ENCODE measurements around the gene GYS2.
"Not testable (repeated sequence)": the region's sequence is repeated elsewhere in the genome, so short reads cannot be mapped to it uniquely, and the experiment has no call there.

GYS2 gene

DNA sequence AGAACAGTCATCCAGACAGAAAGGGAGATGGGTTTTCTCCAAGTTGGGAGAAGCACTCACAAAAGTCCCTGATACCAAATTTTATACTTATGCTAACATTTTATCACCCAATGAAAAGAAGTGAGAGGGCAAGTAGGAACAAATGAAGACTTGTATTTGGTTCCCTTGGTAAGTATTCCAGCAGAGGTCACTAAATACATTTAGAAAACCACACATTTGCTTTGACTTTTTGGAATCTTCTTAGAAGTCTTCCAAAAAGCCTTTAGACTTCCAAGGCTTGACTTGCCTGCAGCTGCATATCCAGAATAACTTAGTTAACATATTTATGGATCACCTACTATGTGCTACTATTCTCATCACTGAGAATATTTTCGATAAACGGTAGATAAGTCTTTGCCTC is 3.1 kb upstream of the GYS2 start:
- peak; percentile 7 for DNase-seq (ENCODE audit: low read depth)
- H3K4me3 ChIP-seq (ENCODE audit: control insufficient read depth, low read depth, low read length): no peak overlapping the region
- TF ChIP-seq, protein P1, sequence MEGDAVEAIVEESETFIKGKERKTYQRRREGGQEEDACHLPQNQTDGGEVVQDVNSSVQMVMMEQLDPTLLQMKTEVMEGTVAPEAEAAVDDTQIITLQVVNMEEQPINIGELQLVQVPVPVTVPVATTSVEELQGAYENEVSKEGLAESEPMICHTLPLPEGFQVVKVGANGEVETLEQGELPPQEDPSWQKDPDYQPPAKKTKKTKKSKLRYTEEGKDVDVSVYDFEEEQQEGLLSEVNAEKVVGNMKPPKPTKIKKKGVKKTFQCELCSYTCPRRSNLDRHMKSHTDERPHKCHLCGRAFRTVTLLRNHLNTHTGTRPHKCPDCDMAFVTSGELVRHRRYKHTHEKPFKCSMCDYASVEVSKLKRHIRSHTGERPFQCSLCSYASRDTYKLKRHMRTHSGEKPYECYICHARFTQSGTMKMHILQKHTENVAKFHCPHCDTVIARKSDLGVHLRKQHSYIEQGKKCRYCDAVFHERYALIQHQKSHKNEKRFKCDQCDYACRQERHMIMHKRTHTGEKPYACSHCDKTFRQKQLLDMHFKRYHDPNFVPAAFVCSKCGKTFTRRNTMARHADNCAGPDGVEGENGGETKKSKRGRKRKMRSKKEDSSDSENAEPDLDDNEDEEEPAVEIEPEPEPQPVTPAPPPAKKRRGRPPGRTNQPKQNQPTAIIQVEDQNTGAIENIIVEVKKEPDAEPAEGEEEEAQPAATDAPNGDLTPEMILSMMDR (IDR thresholded peaks at IDR 0.05; ENCODE audit: control insufficient read depth, insufficient read depth, low read depth, low read length, missing control alignments): peak; percentile 28

DNA sequence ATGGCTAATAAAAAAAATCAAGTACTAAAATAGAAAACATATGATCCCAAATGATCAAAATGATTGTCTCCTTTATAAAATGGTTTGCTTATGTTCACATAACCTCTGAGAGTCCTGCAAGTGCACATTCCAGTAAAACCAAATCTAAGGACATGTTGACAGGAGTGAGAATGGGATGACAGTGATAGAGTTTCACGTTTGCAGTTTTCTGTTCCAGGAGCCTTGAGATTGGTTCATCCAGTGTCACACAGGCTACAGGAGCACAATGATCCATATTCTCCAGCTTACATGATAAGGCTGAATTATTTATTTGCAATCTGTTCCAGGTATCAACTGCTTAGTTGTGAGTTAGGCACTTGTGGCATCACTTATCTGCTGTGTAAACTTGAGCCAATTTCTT is 1.5 kb upstream of the GYS2 start:
- TF ChIP-seq, protein P1 (IDR thresholded peaks at IDR 0.05; ENCODE audit: control insufficient read depth, insufficient read depth, low read depth, low read length, missing control alignments): no peak
- DNase-seq (ENCODE audit: low read depth): no peak
- no peak overlapping the region for H3K4me3 ChIP-seq (ENCODE audit: control insufficient read depth, low read depth, low read length)

GRCh38 chr12:21602774-21603173 is 1.9 kb downstream of the GYS2 start:
- TF ChIP-seq, protein P1 (IDR thresholded peaks at IDR 0.05; ENCODE audit: control insufficient read depth, insufficient read depth, low read depth, low read length, missing control alignments): no peak
- DNase-seq (ENCODE audit: low read depth): no peak
- H3K4me3 ChIP-seq (ENCODE audit: control insufficient read depth, low read depth, low read length): no peak overlapping the region

DNA sequence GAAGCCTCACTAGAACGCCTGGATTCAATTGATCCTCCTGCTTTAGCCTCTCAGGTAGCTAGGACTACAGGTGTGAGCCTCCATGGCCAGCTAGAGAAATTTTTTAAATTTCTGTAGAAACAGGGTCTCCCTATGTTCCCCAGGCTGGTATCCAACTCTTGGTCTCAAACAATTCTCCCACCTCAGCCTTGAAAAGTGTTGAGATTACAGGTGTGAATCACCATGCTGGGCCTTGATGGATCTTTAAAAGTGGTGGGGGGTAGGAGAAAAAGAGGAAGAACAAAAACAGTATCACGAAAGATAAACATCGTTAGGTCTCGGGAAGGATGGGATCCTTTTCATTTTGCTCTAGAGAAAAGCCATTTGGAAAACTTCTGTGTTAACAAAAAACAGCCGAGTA is 4.5 kb downstream of the GYS2 start:
- DNase-seq (ENCODE audit: low read depth): no peak
- TF ChIP-seq, protein P1 (IDR thresholded peaks at IDR 0.05; ENCODE audit: control insufficient read depth, insufficient read depth, low read depth, low read length, missing control alignments): no peak
- no peak overlapping the region for H3K4me3 ChIP-seq (ENCODE audit: control insufficient read depth, low read depth, low read length)

DNA sequence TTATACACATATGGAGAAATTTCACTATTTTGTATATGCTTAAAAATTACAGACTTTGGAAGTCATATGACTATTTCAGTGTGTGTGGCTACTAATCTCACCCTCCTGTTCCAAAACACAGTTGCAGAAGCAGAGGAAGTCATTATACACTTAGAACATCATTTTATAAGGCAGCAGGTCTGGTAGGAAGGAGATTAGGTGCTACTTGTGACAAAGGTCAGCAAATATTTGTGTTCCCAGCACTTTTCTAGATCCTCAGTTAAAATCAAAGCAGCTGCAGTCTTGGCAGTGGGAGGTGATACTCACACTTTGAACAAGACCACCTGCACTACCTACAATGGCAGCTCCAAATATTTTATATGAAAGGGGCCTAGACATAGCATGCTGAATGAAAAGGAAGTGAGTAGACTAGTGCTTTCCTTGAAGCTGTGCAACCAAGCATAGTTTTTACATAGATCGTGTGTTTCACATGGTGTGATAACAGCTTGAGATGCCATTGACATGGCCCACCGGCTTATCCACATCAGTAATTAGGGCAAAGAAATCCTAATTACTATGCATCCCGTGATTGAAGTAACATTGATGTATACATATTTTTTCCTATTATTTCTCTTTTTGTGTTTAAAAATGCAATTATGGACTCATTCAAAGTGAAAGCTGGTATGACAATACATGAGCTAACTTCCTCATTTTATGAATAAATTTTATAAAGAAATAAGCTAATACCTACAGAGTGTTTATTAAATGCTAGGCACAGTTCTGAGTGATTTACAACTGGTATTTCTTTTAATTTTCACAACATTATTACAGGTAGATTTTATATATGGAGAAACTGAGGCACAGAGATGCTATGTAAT is 5.3 kb downstream of the GYS2 start:
- no peak overlapping the region for H3K4me3 ChIP-seq (ENCODE audit: control insufficient read depth, low read depth, low read length)
- no peak for DNase-seq (ENCODE audit: low read depth)
- TF ChIP-seq, protein P1 (IDR thresholded peaks at IDR 0.05; ENCODE audit: control insufficient read depth, insufficient read depth, low read depth, low read length, missing control alignments): no peak

GRCh38 chr12:21598651-21599050 is 6.0 kb downstream of the GYS2 start:
- H3K4me3 ChIP-seq (ENCODE audit: control insufficient read depth, low read depth, low read length): no peak overlapping the region
- TF ChIP-seq, protein P1 (IDR thresholded peaks at IDR 0.05; ENCODE audit: control insufficient read depth, insufficient read depth, low read depth, low read length, missing control alignments): no peak
- DNase-seq (ENCODE audit: low read depth): no peak

DNA sequence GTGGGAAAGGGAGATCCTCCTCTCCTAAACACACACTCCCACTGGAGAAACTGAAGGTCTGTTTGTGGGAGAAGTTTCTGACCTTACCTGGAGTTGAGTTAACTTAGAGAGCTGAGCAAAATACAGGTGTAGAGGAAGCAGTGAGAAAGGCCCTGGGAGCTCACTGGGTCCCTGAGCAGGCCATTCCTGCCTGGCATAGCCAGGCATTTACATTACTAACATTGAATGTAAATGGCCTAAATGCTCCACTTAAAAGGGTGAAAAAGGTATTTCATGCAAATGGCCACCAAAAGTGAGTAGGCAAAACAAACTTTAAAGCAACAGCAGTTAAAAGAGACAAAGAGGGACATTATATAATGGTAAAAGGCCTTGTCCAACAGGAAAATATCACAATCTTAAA is 9.3 kb downstream of the GYS2 start:
- not testable (repeated sequence) for DNase-seq (ENCODE audit: low read depth); H3K4me3 ChIP-seq (ENCODE audit: control insufficient read depth, low read depth, low read length)
